HCEC 1CT (cell line): ENCODE data around the gene ERICH2.
"Not testable (repeated sequence)": the region's sequence is repeated elsewhere in the genome, so short reads cannot be mapped to it uniquely, and the experiment has no call there.

Experiments
- DNase-seq: peaks from one replicate; pipeline ENCODE4 v3.0.0-alpha.2; 2017

Gene ERICH2

GRCh38 chr2:170770008-170770605 lies at the start of gene ERICH2:
ERICH2 (plus strand) TSS chr2:170770378; CDS start chr2:170770682, 304 bp downstream.
- peak; percentile 58 for DNase-seq

DNA sequence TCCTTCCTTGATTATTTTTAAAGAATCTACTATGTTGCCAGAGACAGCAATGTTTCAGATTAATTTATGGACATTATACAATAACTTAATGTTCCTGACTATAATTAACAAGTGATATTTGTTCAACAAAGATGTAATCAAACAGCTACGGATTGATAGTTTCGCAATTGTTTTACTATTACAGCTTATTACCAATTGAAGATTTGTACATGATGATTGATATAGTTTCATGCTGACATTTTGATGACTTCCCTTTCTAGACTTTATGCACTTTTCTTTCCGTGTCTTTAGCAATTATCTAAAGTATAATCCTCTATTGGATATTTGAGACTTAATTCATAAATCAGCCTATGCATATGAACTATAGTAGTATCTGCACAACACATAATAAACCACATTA lies 48.5 kb upstream of the ERICH2 start:
- no peak for DNase-seq

GRCh38 chr2:170722301-170722700 lies 47.9 kb upstream of the ERICH2 start:
- DNase-seq = no peak

DNA sequence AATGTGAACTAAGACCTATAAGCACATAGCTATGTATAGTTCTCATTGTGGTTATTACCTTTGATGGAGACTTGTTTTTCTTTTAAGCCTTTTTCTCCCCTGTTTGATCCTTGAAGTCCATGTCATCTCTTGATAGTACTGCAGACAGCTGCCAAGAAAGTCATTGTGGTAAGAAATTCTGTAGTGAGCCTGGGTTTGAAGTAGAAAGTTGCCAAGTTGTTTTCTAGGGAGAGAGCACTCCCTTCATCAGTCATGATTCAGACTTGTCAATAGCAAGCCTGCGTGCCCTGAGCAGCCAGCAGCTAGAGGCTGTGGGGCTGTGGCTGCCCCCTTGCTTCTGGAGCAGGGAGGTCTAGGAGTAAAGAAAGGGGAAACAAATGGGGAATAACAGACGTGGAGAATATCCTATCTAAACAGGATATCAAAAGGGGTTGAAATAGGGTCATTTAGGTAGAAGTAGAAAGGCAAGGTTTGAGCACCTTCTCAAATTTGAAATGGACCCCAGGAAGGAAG lies 46.7 kb upstream of the ERICH2 start:
- DNase-seq = no peak

DNA sequence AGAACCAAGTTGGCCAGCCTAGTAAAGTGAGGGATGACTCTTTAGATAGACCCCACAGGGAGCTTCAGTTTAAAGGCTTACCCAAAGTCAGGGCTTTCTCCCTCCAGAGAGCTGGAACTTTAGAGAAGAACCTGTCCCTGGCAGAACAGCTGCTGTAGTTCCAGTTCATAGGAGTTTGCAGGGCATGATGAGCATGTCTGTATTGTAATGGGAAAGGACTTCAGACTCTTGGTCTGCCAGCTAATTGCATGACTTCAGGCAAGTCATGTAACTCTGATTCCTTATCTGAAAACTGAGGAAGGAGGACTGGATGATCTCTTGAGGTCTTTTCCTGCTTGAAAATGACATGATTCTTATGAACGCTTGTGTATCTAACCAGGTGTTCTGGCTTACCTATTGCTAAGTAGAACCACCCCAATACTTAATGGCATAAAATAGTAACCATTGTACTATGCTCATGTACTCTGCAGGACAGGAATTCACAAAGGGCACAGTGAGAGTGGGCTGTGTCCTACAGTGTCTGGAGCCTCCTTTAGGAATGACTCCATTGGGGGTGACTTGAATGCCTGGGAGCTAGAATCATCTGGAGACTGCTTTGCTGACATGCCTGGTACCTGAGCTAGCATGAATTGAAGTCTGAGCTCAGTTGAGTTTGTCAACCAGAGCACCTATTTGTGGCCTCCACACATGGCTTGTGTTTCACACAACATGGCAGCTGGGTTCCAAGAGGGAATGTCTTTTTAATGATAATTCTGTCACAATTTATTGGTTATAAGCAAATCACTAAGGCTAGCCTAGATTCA lies 36.2 kb upstream of the ERICH2 start:
- no peak for DNase-seq

- not testable (repeated sequence) for DNase-seq
These were observed 35.6 kb upstream of the ERICH2 start for GRCh38 chr2:170734601-170735000.

GRCh38 chr2:170736628-170737027 lies 33.5 kb upstream of the ERICH2 start:
- no peak for DNase-seq

GRCh38 chr2:170737406-170737805 lies 32.8 kb upstream of the ERICH2 start:
- no peak for DNase-seq

DNA sequence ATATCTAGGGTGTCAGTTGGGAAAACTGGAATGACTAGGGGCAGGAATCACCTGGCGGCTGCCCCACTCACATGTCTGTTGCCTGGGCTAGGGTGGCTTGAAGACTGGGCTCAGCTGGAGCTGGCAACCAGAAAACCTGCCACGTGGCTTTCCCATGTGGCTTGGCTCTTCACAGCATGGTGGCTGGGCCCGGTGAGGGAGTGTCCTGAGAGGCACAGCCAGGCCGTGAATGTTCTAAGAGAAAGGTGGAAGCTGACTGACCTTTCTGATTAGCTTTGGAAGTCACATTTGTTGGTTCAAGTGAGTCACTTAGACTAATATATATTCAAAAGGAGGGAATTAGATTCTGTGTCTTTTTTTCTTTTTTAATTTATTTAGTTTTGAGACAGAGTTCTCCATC lies 32.4 kb upstream of the ERICH2 start:
- DNase-seq = no peak

DNA sequence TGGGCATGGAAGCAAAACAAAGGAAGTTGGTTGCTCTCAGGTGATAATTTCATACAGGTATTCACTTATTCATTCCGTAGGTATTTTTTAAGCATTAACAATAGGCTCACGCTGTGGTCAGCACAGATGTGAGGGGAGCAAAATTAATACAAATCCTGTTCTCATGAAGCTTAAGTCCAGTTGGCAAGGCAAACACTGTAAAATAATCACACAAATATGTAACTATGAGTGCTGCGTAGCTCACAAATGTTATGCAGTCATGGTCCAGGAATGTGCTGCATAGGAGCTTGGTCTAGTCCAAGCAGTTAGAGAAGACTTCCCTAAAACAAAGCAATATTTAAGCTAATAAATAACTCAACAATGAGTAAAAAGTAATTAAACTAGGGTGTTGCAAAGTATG lies 31.1 kb upstream of the ERICH2 start:
- peak; percentile 97 for DNase-seq

- no peak for DNase-seq
These were observed 30.6 kb upstream of the ERICH2 start for GRCh38 chr2:170739507-170740046.

DNA sequence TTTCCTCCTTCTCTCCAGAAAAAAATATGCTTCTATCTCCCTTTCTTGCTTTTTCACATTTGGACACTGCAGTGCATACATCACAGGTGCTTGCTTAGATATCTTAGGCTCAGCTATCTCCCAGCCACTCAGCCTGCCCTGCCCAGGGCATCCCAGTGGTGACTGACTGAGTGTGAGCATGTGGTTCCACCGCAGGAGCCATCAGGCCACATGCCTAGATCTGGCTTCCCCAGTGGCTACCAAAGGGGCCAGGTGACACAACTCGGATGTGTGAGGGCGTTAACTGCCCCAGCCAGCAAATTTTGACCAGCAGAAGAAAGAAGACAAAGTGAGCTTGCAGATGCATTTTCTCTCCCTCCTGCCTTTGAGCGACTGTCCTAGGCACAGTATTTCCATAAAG lies 29.5 kb upstream of the ERICH2 start:
- DNase-seq = no peak

- DNase-seq = no peak
These were observed 28.2 kb upstream of the ERICH2 start for GRCh38 chr2:170742000-170742399.

- no peak for DNase-seq
These were observed 27.2 kb upstream of the ERICH2 start for GRCh38 chr2:170742896-170743529.

- no peak for DNase-seq
These were observed 26.5 kb upstream of the ERICH2 start for GRCh38 chr2:170743530-170744239.

GRCh38 chr2:170744248-170745002 lies 25.8 kb upstream of the ERICH2 start:
- peak; percentile 65 for DNase-seq

DNA sequence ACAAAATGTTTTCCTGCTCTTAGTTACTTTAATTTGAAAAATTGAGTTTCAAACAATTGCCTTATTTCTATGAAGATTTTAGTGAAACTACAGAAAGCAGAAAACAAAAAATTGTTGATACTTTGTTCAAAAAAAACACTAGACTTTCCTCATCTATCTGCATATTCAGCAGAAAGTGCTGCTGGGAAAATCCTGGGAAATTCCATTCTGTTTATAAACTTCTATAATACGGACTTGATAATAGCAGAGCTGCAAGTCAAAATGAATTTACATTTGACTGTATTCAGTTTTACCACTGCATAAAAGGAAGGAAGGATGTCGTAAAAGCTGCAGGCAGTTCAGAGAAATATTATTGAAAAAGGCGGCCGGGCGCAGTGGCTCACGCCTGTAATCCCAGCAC lies 24.9 kb upstream of the ERICH2 start:
- DNase-seq = no peak

GRCh38 chr2:170747921-170748320 lies 22.3 kb upstream of the ERICH2 start:
- DNase-seq = peak; percentile 87

DNA sequence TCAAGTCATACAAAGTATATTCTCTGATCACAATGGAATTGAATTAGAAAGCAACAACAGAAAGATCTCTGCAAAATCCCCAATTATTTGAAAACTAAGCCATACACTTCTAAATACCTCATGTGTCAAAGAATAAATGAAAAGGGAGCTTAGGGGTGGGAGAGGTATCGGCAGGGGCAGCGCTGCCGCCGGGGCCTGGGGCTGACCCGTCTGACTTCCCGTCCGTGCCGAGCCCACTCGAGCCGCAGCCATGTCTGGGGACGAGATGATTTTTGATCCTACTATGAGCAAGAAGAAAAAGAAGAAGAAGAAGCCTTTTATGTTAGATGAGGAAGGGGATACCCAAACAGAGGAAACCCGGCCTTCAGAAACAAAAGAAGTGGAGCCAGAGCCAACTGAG lies 18.6 kb upstream of the ERICH2 start:
- not testable (repeated sequence) for DNase-seq

- no peak for DNase-seq
These were observed 8.6 kb upstream of the ERICH2 start for GRCh38 chr2:170761572-170761971.

DNA sequence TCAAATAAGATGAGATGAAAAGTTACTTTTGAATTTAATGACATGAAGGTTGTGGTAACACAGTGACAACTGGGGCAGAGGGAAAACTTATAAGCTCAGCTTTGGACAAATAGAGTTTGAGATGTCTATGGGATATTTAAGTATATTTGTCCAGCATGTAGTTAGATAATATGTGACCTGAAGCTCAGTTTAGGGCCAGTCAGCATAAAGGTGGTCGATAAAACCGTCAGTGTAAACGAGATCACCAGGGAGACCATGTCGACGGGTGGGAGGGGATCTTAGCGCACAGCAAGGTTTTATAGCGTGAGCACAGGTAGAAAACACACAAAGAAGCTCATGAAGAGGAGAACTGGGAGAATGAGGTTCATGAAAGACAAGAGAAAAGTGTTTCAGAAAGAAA lies 7.4 kb upstream of the ERICH2 start:
- no peak for DNase-seq

GRCh38 chr2:170763232-170763631 lies 6.9 kb upstream of the ERICH2 start:
- DNase-seq = no peak
